ENCODE data around the gene DMPK. TPM values are rescaled to one million over a fixed set of nuclear protein-coding genes. Genes with fewer than 3 reads are reported as not detected.
A peak's percentile ranks its signal among the peaks of the same experiment; 100 is the strongest.

The DMPK gene
- total and polyA plus RNA-seq, 2 experiments from 2014 or later = 9.8 to 24.0 TPM

DNA sequence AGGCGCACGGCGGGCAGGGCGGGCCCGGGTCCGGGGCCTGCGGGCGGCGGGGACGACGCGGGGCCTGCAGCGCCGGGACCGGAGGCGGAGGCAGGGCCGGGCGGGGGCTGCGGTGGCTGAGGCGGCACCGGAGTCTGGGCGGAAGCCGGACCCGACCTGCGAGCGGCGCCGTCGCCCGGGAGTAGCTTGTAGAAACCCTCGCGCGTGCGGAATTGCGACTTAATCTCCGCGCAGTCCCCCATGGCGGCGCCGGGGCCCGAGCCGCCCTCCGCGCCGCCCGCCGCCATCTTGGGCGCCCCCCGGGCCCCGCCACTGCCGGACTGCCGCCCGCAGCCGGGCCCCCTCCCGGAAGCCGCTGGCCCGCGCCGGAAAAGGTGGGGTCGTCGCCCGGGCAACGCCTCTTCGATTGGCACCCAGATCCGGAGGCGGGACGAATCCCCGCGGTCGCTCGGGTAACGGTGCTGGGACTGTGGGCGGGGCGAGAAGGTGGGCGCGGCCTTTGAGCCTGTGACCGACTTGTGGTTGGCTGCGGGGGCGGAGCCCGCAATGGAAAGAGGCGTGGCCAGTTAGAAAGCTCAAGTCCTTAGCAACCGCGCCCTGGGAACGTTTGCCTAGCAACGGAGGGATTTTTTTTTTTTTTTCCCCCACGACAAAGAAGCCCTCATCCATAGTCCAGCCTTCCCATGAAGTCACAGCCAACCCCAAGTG is 10.3 kb upstream of the DMPK start, which contains the start of gene DMWD:
DMWD (minus strand) TSS at position 376 of the 708 bp plus-strand sequence; CDS start at position 287, 89 bp downstream.
- Mint-ChIP-seq H3K4me3 (peak within 1 kb of the TSS; percentile 96), H3K36me3 (ENCODE audit: low read depth) (peaks cover 30% of the 10 kb centered on the region), H3K27me3 (ENCODE audit: insufficient read depth, low read depth, poor library complexity) (peaks cover 14% of the 10 kb centered on the region)

DNA sequence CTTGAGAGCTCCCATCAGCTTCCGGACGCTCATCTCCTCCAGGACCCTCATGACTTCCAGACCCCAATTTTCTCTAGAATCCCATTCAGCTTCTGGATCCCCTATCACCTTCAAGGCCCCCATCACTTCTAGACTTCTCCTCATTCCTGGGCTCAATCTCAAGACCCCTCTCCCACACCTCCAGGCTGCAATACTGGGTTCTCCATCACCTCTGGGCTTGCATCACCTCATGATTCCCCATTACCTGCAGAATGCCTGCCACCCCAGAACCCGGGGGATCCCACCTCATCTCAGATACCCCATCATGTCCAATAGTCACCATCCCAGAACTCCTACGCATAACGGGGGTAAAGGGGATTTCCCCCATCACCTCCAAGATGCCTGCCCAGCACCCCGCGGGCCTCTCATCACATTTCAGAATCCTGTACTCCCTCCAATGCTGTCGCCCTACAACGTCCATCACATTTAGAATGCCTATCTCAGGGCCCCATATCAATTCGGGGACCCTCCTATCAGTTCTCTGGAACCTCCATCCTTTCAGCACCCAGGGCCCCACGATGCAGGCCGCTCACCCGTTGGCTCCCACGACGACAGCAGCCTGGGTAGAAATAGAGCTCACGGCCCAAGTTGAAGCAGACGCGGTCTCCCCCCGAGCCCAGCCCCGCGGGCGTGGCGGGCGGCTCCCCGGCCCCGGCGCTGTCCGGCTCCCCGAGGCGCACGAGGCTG is 9.6 kb upstream of the DMPK start:
- peak overlapping the region; percentile 98 for H3K4me3 ChIP-seq
- H3K9me2 ChIP-seq (ENCODE audit: insufficient read depth) = no peaks in the 10 kb centered on the region
- H3K4me2 ChIP-seq = peak overlapping the region; percentile 99
- peaks cover 6% of the 10 kb centered on the region; the same call in 1 of the 2 replicates for H3K36me3 ChIP-seq (ENCODE audit: insufficient read depth)
- no peaks in the 10 kb centered on the region; the same call in none of the 3 replicates for H3K9me3 Mint-ChIP-seq
- no peak overlapping the region for H2AFZ ChIP-seq
- peaks cover 37% of the 10 kb centered on the region for H3K36me3 Mint-ChIP-seq (ENCODE audit: low read depth)
- H3K27me3 Mint-ChIP-seq (ENCODE audit: insufficient read depth, low read depth, poor library complexity) = peaks cover 12% of the 10 kb centered on the region
- no peaks in the 10 kb centered on the region for H3K27me3 ChIP-seq (ENCODE audit: insufficient read depth)
- peak overlapping the region; percentile 89 for H3K27ac Mint-ChIP-seq
- H3K4me1 ChIP-seq (ENCODE audit: insufficient read depth) = peaks cover 6% of the 10 kb centered on the region
- peaks cover 18% of the 10 kb centered on the region for H4K20me1 ChIP-seq (replicated peaks; ENCODE audit: insufficient read depth)
- peaks cover 17% of the 10 kb centered on the region for H3K79me2 ChIP-seq (replicated peaks; ENCODE audit: insufficient read depth)
- TF ChIP-seq NANOG (IDR thresholded peaks at IDR 0.05; ENCODE audit: borderline replicate concordance) (no peak), STAT1 (IDR thresholded peaks at IDR 0.05; ENCODE audit: unreplicated experiment) (no peak), ETS1 (IDR thresholded peaks at IDR 0.05) (no peak)
- peak overlapping the region; percentile 96 for H3K4me3 Mint-ChIP-seq
- no peak overlapping the region for H3K27ac ChIP-seq (ENCODE audit: low read depth)
- ATAC-seq (no peak), DNase-seq (ENCODE audit: low spot score) (no peak)
- H3K4me1 Mint-ChIP-seq = peaks cover 20% of the 10 kb centered on the region
- peaks cover 9% of the 10 kb centered on the region; the same call in 1 of the 2 replicates for H3F3A ChIP-seq (replicated peaks; ENCODE audit: low read depth)

More for the DNA sequence above, 10.3 kb upstream of the DMPK start, which contains the start of gene DMWD:
- H3K4me2 ChIP-seq = peak within 1 kb of the TSS; percentile 99
- H3K27ac ChIP-seq (ENCODE audit: low read depth) = no peak within 1 kb of the TSS
- peaks cover 17% of the 10 kb centered on the region for H3K79me2 ChIP-seq (replicated peaks; ENCODE audit: insufficient read depth)
- ATAC-seq (peak; percentile 94), DNase-seq (ENCODE audit: low spot score) (peak; percentile 99)
- H3K27me3 ChIP-seq (ENCODE audit: insufficient read depth) = no peaks in the 10 kb centered on the region
- no peaks in the 10 kb centered on the region for H3K9me2 ChIP-seq (ENCODE audit: insufficient read depth)
- peaks cover 6% of the 10 kb centered on the region; the same call in 1 of the 2 replicates for H3K36me3 ChIP-seq (ENCODE audit: insufficient read depth)
- TF ChIP-seq ETS1 (IDR thresholded peaks at IDR 0.05) (no peak), POLR2AphosphoS5 (IDR thresholded peaks at IDR 0.05; ENCODE audit: low read depth) (no peak), ZNF331 (CRISPR knock-in tag; IDR thresholded peaks at IDR 0.05; ENCODE audit: low read depth) (no peak), EZH2phosphoT487 (IDR thresholded peaks at IDR 0.05; ENCODE audit: unreplicated experiment) (no peak), ZNF114 (CRISPR knock-in tag; IDR thresholded peaks at IDR 0.05) (no peak)
- TF ChIP-seq, protein P1, sequence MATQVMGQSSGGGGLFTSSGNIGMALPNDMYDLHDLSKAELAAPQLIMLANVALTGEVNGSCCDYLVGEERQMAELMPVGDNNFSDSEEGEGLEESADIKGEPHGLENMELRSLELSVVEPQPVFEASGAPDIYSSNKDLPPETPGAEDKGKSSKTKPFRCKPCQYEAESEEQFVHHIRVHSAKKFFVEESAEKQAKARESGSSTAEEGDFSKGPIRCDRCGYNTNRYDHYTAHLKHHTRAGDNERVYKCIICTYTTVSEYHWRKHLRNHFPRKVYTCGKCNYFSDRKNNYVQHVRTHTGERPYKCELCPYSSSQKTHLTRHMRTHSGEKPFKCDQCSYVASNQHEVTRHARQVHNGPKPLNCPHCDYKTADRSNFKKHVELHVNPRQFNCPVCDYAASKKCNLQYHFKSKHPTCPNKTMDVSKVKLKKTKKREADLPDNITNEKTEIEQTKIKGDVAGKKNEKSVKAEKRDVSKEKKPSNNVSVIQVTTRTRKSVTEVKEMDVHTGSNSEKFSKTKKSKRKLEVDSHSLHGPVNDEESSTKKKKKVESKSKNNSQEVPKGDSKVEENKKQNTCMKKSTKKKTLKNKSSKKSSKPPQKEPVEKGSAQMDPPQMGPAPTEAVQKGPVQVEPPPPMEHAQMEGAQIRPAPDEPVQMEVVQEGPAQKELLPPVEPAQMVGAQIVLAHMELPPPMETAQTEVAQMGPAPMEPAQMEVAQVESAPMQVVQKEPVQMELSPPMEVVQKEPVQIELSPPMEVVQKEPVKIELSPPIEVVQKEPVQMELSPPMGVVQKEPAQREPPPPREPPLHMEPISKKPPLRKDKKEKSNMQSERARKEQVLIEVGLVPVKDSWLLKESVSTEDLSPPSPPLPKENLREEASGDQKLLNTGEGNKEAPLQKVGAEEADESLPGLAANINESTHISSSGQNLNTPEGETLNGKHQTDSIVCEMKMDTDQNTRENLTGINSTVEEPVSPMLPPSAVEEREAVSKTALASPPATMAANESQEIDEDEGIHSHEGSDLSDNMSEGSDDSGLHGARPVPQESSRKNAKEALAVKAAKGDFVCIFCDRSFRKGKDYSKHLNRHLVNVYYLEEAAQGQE (IDR thresholded peaks at IDR 0.05; ENCODE audit: unreplicated experiment) = no peak
- peaks cover 9% of the 10 kb centered on the region; the same call in 1 of the 2 replicates for H3F3A ChIP-seq (replicated peaks; ENCODE audit: low read depth)
- Mint-ChIP-seq H3K27ac (peak within 1 kb of the TSS; percentile 89), H3K4me1 (peaks cover 20% of the 10 kb centered on the region), H3K9me3 (no peaks in the 10 kb centered on the region; the same call in none of the 3 replicates)
- peak within 1 kb of the TSS; percentile 98 for H3K4me3 ChIP-seq
- H3K4me1 ChIP-seq (ENCODE audit: insufficient read depth) = peaks cover 6% of the 10 kb centered on the region
- no peak within 1 kb of the TSS for H2AFZ ChIP-seq
- H4K20me1 ChIP-seq (replicated peaks; ENCODE audit: insufficient read depth) = peaks cover 13% of the 10 kb centered on the region

Measured in GM23338 (cell line).